Tibial artery (tissue), 4 donors: Measurements from ENCODE around the gene COL21A1.

Source experiments
- DNase-seq, 2 donors: peaks; one replicate each; pipeline ENCODE4 v3.0.0-alpha.2; 2019
- H3K27ac ChIP-seq, 2 donors: fragments of 200-600 bp; sonication (generic) in 1 of 2; 1 replicate in 1 of 2; 2 replicates in 1 of 2; pipeline ENCODE4 v1.5.1; 2018 to 2019; ENCODE audit warnings: mild to moderate bottlenecking in 1 of 2
- H3K27me3 ChIP-seq, 2 donors: fragments of 200-600 bp; sonication (generic) in 1 of 2; one replicate each; pipeline versions ENCODE4 v1.5.1 to v1.6.0; 2016 to 2019
- H3K36me3 ChIP-seq, 3 donors: fragments of 200-600 bp; sonication (generic) in 2 of 3; one replicate each; pipeline ENCODE4 v1.5.1; 2016 to 2019; ENCODE audit warnings: mild to moderate bottlenecking in 2 of 3
- H3K4me1 ChIP-seq, 4 donors: fragments of 200-600 bp; sonication (generic) in 2 of 4; 1 replicate in 3 of 4; 2 replicates in 1 of 4; pipeline ENCODE4 v1.5.1; 2016 to 2019
- H3K4me3 ChIP-seq, 2 donors: fragments of 200-600 bp; sonication (generic) in 1 of 2; 1 replicate in 1 of 2; 2 replicates in 1 of 2; pipeline ENCODE4 v1.5.1; 2018 to 2019; ENCODE audit warnings: mild to moderate bottlenecking in 2 of 2
- H3K9me3 ChIP-seq, 3 donors: fragments of 200-600 bp; sonication (generic) in 1 of 3; one replicate each; pipeline ENCODE4 v1.5.1; 2016 to 2019
- CTCF ChIP-seq, 2 experiments: fragments of 200-600 bp in 1 of 2; fragments of 450-650 bp in 1 of 2; IDR thresholded peaks; one replicate each; pipeline ENCODE4 v1.5.1; 2017 to 2019; ENCODE audit warnings: antibody characterized with exemption in 2 of 2, mild to moderate bottlenecking in 1 of 2, moderate library complexity in 1 of 2
- intact Hi-C: fragments of 100-400 bp; cut with DNase I; formaldehyde crosslinking; loops from one replicate; pipeline ENCODE4 v1.15.0; 2023; ENCODE audit warnings: low total_unique reads

Gene COL21A1

GRCh38 chr6:56214041-56214702 lies 33.2 kb downstream of the COL21A1 start:
- H3K27ac ChIP-seq = peak overlapping the region; percentile 24 to 35
- no peak overlapping the region for H3K4me3 ChIP-seq
- H3K27me3 ChIP-seq = no peaks in the 10 kb centered on the region
- H3K4me1 ChIP-seq = peaks cover 0 to 21% (median 0%) of the 10 kb centered on the region in 4 donors
- no peak for TF ChIP-seq CTCF (IDR thresholded peaks at IDR 0.05)
- H3K36me3 ChIP-seq = no peaks in the 10 kb centered on the region
- intact Hi-C loops = no loop called here
- no peak for DNase-seq
- H3K9me3 ChIP-seq = no peaks in the 10 kb centered on the region

- no peak for DNase-seq
- Histone ChIP-seq H3K27me3 (no peaks in the 10 kb centered on the region), H3K4me1 (peaks cover 0 to 21% (median 0%) of the 10 kb centered on the region in 4 donors), H3K4me3 (no peak overlapping the region), H3K27ac (no peak overlapping the region), H3K9me3 (no peaks in the 10 kb centered on the region), H3K36me3 (no peaks in the 10 kb centered on the region)
- intact Hi-C loops = no loop called here
- TF ChIP-seq CTCF (IDR thresholded peaks at IDR 0.05) = no peak
Measured at GRCh38 chr6:56211724-56212123, 35.7 kb downstream of the COL21A1 start.

- Histone ChIP-seq H3K27ac (no peak overlapping the region), H3K27me3 (no peaks in the 10 kb centered on the region), H3K9me3 (no peaks in the 10 kb centered on the region), H3K36me3 (no peaks in the 10 kb centered on the region), H3K4me1 (no peaks in the 10 kb centered on the region), H3K4me3 (no peak overlapping the region)
- TF ChIP-seq CTCF (IDR thresholded peaks at IDR 0.05) = no peak
- peak in 1 of 2 donors; percentile 45 for DNase-seq
- intact Hi-C loops = no loop called here
Measured at GRCh38 chr6:56204134-56204533, 43.2 kb downstream of the COL21A1 start.

GRCh38 chr6:56199956-56200355 lies 47.4 kb downstream of the COL21A1 start:
- DNase-seq = no peak
- intact Hi-C loops = no loop called here
- no peaks in the 10 kb centered on the region for H3K36me3 ChIP-seq
- no peak overlapping the region for H3K27ac ChIP-seq
- no peaks in the 10 kb centered on the region for H3K4me1 ChIP-seq
- TF ChIP-seq CTCF (IDR thresholded peaks at IDR 0.05) = no peak
- H3K27me3 ChIP-seq = no peaks in the 10 kb centered on the region
- H3K4me3 ChIP-seq = no peak overlapping the region
- peaks cover 0 to 4% (median 0%) of the 10 kb centered on the region in 3 donors for H3K9me3 ChIP-seq

- no peaks in the 10 kb centered on the region for H3K27me3 ChIP-seq
- H3K36me3 ChIP-seq = no peaks in the 10 kb centered on the region
- H3K4me1 ChIP-seq = no peaks in the 10 kb centered on the region
- DNase-seq = no peak
- TF ChIP-seq CTCF (IDR thresholded peaks at IDR 0.05) = no peak
- no peak overlapping the region for H3K4me3 ChIP-seq
- peaks cover 0 to 4% (median 0%) of the 10 kb centered on the region in 3 donors for H3K9me3 ChIP-seq
- H3K27ac ChIP-seq = no peak overlapping the region
- intact Hi-C loops = no loop called here
Measured at GRCh38 chr6:56193846-56194245, 53.5 kb downstream of the COL21A1 start.

GRCh38 chr6:56188429-56188828 lies 59.0 kb downstream of the COL21A1 start:
- TF ChIP-seq CTCF (IDR thresholded peaks at IDR 0.05) = no peak
- Histone ChIP-seq H3K36me3 (no peaks in the 10 kb centered on the region), H3K4me3 (no peak overlapping the region), H3K4me1 (no peaks in the 10 kb centered on the region), H3K27me3 (no peaks in the 10 kb centered on the region), H3K9me3 (no peaks in the 10 kb centered on the region), H3K27ac (no peak overlapping the region)
- no peak for DNase-seq
- intact Hi-C loops = no loop called here
